Activated B cell treated with CpG ODN at 0.5 μM for 24 hours (primary cell): ENCODE measurements around the gene S1PR5. TPM values are rescaled to one million over a fixed set of nuclear protein-coding genes. Genes with fewer than 3 reads are reported as not detected.
"Not testable (repeated sequence)": the region's sequence is repeated elsewhere in the genome, so short reads cannot be mapped to it uniquely, and the experiment has no call there.

ENCODE experiments used
- ATAC-seq: fragments of 200-7000 bp; cut with Tn5 transposase; one replicate; pipeline ENCODE4 v1.10.0; 2021; ENCODE audit warnings: low read depth, mild to moderate bottlenecking, moderate library complexity
- CTCF ChIA-PET: fragments of 350-600 bp; sonication (Branson Sonifier 250); formaldehyde crosslinking; loops from one replicate; lab custom pipeline; 2021; ENCODE audit warnings: antibody characterized with exemption; lab: Charles Lee
- POLR2A ChIA-PET: fragments of 350-600 bp; sonication (Branson Sonifier 250); formaldehyde crosslinking; loops from one replicate; lab custom pipeline; 2021; ENCODE audit warnings: antibody characterized with exemption; lab: Charles Lee
- DNase-seq: peaks from one replicate; pipeline ENCODE4 v3.0.0; 2022
- H3K27ac Mint-ChIP-seq: one replicate; pipeline ENCODE4 v1.8.0; 2020; ENCODE audit warnings: mixed read lengths
- H3K27me3 Mint-ChIP-seq: one replicate; pipeline ENCODE4 v1.8.0; 2021; ENCODE audit warnings: mixed read lengths
- H3K36me3 Mint-ChIP-seq: one replicate; pipeline ENCODE4 v1.8.0; 2021; ENCODE audit warnings: low read depth, mixed read lengths
- H3K4me1 Mint-ChIP-seq: one replicate; pipeline ENCODE4 v1.8.0; 2021; ENCODE audit warnings: mixed read lengths
- H3K4me3 Mint-ChIP-seq: one replicate; pipeline ENCODE4 v1.8.0; 2020; ENCODE audit warnings: mild to moderate bottlenecking, mixed read lengths
- H3K9me3 Mint-ChIP-seq: one replicate; pipeline ENCODE4 v1.8.0; 2020; ENCODE audit warnings: mixed read lengths
- CTCF ChIP-seq: fragments of 200-600 bp; IDR thresholded peaks from one replicate; pipeline ENCODE4 v1.8.0; 2022; ENCODE audit warnings: antibody characterized with exemption, mild to moderate bottlenecking
- intact Hi-C: fragments of 100-400 bp; cut with micrococcal nuclease; formaldehyde crosslinking; loops from one replicate; pipeline ENCODE4 v1.15.1; 2024
- total RNA-seq: library from RNA; stranded (reverse); gene quantifications from 2 replicates; pipeline ENCODE4 v1.2.3, GENCODE V29; 2022

Gene S1PR5
- total RNA-seq, 1 donor from 2014 or later = not detected

GRCh38 chr19:10551698-10552301 is 34.6 kb upstream of the S1PR5 start:
- Mint-ChIP-seq H3K27ac (peak overlapping the region; percentile 56), H3K27me3 (no peaks in the 10 kb centered on the region), H3K9me3 (no peaks in the 10 kb centered on the region), H3K36me3 (peaks cover 72% of the 10 kb centered on the region), H3K4me3 (no peak overlapping the region), H3K4me1 (peaks cover 38% of the 10 kb centered on the region)
- TF ChIP-seq CTCF = no peak
- ChIA-PET POLR2A (interaction anchor here (0.5 to 0.9 kb wide), 4 partner anchors 10 to 86 kb away, joined by 3 to 7 read pairs (median 6); partner anchors contain the start of gene KRI1), CTCF (no interaction called here)
- ATAC-seq (no peak), DNase-seq (no peak)
- intact Hi-C loops = no loop called here

GRCh38 chr19:10551006-10551405 is 33.8 kb upstream of the S1PR5 start:
- H3K27ac Mint-ChIP-seq, intact Hi-C loops, DNase-seq, H3K9me3 Mint-ChIP-seq, H3K4me3 Mint-ChIP-seq, ATAC-seq, H3K27me3 Mint-ChIP-seq, CTCF ChIA-PET: not testable (repeated sequence)
- Mint-ChIP-seq H3K36me3 (peaks cover 69% of the 10 kb centered on the region), H3K4me1 (peaks cover 37% of the 10 kb centered on the region)
- POLR2A ChIA-PET = interaction anchor here (0.5 to 0.9 kb wide), 3 partner anchors 9 to 47 kb away, joined by 4 to 7 read pairs (median 7); partner anchors contain the start of gene KRI1

- intact Hi-C loops = no loop called here
- Mint-ChIP-seq H3K36me3 (peaks cover 63% of the 10 kb centered on the region), H3K4me1 (peaks cover 33% of the 10 kb centered on the region), H3K27me3 (no peaks in the 10 kb centered on the region), H3K9me3 (no peaks in the 10 kb centered on the region), H3K27ac (no peak overlapping the region), H3K4me3 (no peak overlapping the region)
- no peak for TF ChIP-seq CTCF
- ATAC-seq (no peak), DNase-seq (no peak)
- CTCF ChIA-PET = no interaction called here
- POLR2A ChIA-PET = no interaction called here
Measured at GRCh38 chr19:10550336-10550735, 33.1 kb upstream of the S1PR5 start.

- no peaks in the 10 kb centered on the region for H3K9me3 Mint-ChIP-seq
- no peak overlapping the region for H3K27ac Mint-ChIP-seq
- ChIA-PET CTCF (no interaction called here), POLR2A (no interaction called here)
- peaks cover 33% of the 10 kb centered on the region for H3K4me1 Mint-ChIP-seq
- ATAC-seq (no peak), DNase-seq (no peak)
- peaks cover 61% of the 10 kb centered on the region for H3K36me3 Mint-ChIP-seq
- TF ChIP-seq CTCF = no peak
- no peak overlapping the region for H3K4me3 Mint-ChIP-seq
- H3K27me3 Mint-ChIP-seq = no peaks in the 10 kb centered on the region
- intact Hi-C loops = no loop called here
Measured at GRCh38 chr19:10549733-10550132, 32.5 kb upstream of the S1PR5 start.

- no peak overlapping the region for H3K27ac Mint-ChIP-seq
- H3K27me3 Mint-ChIP-seq = no peaks in the 10 kb centered on the region
- peaks cover 57% of the 10 kb centered on the region for H3K36me3 Mint-ChIP-seq
- H3K4me3 Mint-ChIP-seq = no peak overlapping the region
- ATAC-seq (no peak), DNase-seq (no peak)
- ChIA-PET CTCF (no interaction called here), POLR2A (no interaction called here)
- intact Hi-C loops = no loop called here
- no peaks in the 10 kb centered on the region for H3K9me3 Mint-ChIP-seq
- TF ChIP-seq CTCF = no peak
- H3K4me1 Mint-ChIP-seq = peaks cover 29% of the 10 kb centered on the region
Measured at GRCh38 chr19:10548746-10549276, 31.6 kb upstream of the S1PR5 start.
